ENCODE data around the gene SPATA12.

SPATA12 gene

DNA sequence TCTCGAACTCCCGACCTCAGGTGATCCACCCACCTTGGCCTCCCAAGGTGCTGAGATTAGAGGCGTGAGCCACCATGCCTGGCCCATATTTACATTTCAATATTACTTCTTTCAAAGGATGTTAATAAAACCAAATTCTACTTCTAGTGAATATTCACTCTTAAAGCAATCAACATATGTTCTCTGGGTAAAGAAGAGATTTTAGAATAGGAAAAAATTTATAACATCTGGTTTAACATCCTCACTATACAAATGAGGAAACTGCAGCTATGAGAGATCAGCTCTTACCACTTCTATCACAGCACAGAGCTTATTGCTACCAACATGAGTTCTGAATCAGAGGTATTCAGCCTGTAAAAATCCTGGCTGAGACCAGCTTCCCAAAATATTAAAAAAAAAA, 56.0 kb downstream of the SPATA12 start:
- no peak for DNase-seq (ENCODE audit: low read depth in 2 of 2)

DNA sequence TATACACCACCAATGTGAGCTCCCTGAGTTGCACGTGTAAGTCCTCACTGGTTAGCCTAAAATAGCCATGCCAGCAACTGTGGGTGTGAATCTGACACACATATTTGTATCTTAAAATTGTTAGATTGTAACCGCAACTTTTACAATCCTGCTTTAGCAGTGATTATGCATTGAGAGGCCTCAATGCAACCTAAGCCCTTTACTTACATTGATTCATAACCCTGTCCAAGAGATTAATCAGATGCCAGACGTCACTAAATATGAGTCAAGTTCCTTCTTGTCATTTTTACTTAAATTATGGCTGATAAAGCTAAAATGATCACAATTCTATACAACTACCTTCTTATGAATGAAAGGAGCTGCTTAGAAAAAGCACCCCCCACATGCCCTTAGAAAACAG, 57.8 kb downstream of the SPATA12 start:
- no peak for DNase-seq (ENCODE audit: low read depth in 2 of 2)

DNA sequence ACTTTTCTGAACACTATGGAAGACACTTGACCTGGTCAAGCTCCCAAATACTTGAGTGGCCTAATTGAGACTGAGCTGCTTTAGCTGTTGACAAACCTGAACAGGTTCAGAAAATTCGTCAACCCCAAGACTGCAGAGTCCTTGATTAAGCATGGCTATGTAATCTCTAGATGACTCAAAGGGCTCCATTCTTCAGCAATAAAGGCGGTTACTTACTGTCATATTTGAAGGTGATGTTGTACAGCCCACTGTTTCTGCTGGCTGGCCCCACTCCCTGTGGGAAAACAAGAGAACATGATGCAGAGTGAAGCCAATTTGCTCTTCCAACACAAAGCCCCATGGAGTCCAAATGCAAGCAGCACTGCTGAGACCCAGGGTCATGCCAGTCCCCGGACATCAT, 59.6 kb downstream of the SPATA12 start:
- no peak for DNase-seq (ENCODE audit: low read depth in 2 of 2)

DNA sequence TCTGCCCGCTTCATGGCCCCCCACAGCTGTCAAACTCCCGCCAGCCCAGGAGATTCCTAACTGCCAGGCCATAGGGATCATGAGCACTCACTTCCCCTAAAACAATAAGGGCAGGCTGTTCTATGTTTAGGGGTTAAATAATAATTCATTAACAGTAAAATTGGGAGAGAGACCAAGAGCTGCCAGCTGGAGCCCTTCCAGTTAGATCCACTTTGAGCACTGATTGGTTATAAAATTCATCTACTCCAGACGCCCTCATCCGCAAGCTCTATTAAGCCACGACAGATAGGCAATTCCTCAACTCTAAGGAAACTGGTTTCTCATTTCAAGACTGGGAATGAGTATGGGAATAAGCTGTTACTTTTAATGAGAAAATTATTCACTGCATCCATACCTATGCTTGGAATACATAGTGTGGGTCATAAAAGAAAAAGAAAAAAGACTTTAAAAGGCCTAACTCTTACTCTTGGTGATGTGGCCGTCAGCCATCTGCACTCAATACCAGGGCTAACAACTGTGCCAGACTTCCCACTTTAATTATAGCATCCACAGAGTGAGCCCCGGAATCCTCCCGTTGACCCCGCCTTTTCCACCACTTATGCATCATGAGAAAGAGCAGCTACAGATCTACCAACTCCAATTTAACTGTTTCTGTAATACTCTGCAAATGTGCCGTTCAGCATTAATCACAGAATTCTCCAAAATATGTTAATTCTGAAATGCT, 60.1 kb downstream of the SPATA12 start:
- DNase-seq (ENCODE audit: low read depth in 2 of 2) = no peak

All from stimulated activated CD4-positive, alpha-beta T cell treated with anti-CD3 and anti-CD28 coated beads, Interleukin-15, amount 100 ng/mL, for 48 hours (primary cell).